ENCODE data around the gene RD3L. TPM values are rescaled to one million over a fixed set of nuclear protein-coding genes. Genes with fewer than 3 reads are reported as not detected.

RD3L gene
- total and polyA plus RNA-seq, 2 of the 13 experiments (the other 11 are each of a cell fraction or from before 2014, with no cell fraction given): not detected

DNA sequence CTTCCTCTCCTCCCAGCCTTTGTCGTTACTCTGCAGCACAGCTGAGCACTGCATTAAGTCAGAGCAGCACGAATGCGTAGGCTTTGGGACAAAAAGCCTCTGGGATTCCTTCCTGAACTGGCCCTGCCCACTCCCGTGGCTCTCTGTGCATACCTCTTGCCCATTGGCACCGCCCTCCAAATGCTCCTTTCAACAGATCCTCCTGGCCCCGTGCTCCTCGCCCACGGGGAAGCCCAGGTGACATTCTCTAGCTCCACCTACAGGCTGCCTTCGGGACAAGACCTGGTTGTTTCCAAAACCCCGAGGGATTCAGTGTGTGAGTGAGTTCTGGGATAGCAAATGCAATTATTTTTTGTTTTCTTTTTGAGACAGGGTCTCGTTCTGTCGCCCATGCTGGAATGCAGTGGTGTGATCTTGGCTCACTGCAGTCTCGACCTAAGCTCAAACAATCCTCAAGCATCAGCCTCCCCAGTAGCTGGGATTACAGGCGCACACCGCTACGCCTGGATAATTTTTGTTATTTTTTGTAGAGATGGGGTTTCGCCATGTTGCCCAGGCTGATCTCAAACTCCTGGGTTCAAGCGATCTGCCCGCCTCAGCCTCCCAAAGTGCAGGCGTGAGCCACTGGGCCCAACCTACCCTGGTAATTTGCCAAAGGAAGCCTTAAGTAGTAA, 31.9 kb downstream of the RD3L start (continued):
- TF ChIP-seq, protein P1, sequence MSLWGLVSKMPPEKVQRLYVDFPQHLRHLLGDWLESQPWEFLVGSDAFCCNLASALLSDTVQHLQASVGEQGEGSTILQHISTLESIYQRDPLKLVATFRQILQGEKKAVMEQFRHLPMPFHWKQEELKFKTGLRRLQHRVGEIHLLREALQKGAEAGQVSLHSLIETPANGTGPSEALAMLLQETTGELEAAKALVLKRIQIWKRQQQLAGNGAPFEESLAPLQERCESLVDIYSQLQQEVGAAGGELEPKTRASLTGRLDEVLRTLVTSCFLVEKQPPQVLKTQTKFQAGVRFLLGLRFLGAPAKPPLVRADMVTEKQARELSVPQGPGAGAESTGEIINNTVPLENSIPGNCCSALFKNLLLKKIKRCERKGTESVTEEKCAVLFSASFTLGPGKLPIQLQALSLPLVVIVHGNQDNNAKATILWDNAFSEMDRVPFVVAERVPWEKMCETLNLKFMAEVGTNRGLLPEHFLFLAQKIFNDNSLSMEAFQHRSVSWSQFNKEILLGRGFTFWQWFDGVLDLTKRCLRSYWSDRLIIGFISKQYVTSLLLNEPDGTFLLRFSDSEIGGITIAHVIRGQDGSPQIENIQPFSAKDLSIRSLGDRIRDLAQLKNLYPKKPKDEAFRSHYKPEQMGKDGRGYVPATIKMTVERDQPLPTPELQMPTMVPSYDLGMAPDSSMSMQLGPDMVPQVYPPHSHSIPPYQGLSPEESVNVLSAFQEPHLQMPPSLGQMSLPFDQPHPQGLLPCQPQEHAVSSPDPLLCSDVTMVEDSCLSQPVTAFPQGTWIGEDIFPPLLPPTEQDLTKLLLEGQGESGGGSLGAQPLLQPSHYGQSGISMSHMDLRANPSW (CRISPR knock-in tag; IDR thresholded peaks at IDR 0.05; ENCODE audit: borderline replicate concordance): no peak
- TF ChIP-seq ETV5 (CRISPR knock-in tag; IDR thresholded peaks at IDR 0.05; ENCODE audit: borderline replicate concordance): no peak
- no peak for TF ChIP-seq AKAP8 (CRISPR knock-in tag; IDR thresholded peaks at IDR 0.05)
- TF ChIP-seq ZNF256 (CRISPR knock-in tag; conservative IDR thresholded peaks at IDR 0.05): no peak
- TF ChIP-seq CHD4 (IDR thresholded peaks at IDR 0.05; ENCODE audit: borderline replicate concordance, low read length): no peak
- TF ChIP-seq SRSF1 (optimal IDR thresholded peaks at IDR 0.05; ENCODE audit: low read depth, low read length): no peak
- 0 out of 4 replicates have a peak, but pooled peaks of 1 of the 2 experiments have one; percentile 15 for TF ChIP-seq EP300 (IDR thresholded peaks at IDR 0.05; ENCODE audit: low read depth in 2 of 2, low read length in 2 of 2)
- TF ChIP-seq EP300 (CRISPR knock-in tag; IDR thresholded peaks at IDR 0.05; ENCODE audit: borderline replicate concordance): no peak
- 0 out of 2 replicates have a peak, but pooled peaks have one; percentile 15 for TF ChIP-seq ZNF547 (CRISPR knock-in tag; IDR thresholded peaks at IDR 0.05)
- TF ChIP-seq FOXO1 (CRISPR knock-in tag; IDR thresholded peaks at IDR 0.05): 0 out of 2 replicates have a peak, but pooled peaks have one; percentile 6
- TF ChIP-seq, protein P2, sequence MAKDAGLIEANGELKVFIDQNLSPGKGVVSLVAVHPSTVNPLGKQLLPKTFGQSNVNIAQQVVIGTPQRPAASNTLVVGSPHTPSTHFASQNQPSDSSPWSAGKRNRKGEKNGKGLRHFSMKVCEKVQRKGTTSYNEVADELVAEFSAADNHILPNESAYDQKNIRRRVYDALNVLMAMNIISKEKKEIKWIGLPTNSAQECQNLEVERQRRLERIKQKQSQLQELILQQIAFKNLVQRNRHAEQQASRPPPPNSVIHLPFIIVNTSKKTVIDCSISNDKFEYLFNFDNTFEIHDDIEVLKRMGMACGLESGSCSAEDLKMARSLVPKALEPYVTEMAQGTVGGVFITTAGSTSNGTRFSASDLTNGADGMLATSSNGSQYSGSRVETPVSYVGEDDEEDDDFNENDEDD (CRISPR knock-in tag; IDR thresholded peaks at IDR 0.05; ENCODE audit: borderline replicate concordance): no peak; the same call in 1 of the 2 replicates
- TF ChIP-seq, protein P3, sequence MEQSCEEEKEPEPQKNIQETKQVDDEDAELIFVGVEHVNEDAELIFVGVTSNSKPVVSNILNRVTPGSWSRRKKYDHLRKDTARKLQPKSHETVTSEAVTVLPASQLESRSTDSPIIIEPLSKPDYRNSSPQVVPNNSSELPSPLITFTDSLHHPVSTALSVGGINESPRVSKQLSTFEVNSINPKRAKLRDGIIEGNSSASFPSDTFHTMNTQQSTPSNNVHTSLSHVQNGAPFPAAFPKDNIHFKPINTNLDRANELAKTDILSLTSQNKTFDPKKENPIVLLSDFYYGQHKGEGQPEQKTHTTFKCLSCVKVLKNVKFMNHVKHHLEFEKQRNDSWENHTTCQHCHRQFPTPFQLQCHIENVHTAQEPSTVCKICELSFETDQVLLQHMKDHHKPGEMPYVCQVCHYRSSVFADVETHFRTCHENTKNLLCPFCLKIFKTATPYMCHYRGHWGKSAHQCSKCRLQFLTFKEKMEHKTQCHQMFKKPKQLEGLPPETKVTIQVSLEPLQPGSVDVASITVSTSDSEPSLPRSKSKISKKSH (CRISPR knock-in tag; IDR thresholded peaks at IDR 0.05; ENCODE audit: borderline replicate concordance): no peak
- TF ChIP-seq TARDBP (CRISPR knock-in tag; IDR thresholded peaks at IDR 0.05): peak; percentile 54; the same call in 1 of the 2 replicates
- no peak for TF ChIP-seq SRSF4 (IDR thresholded peaks at IDR 0.05; ENCODE audit: low read depth, low read length, poor library complexity, severe bottlenecking)
- no peak for TF ChIP-seq ZNF282 (IDR thresholded peaks at IDR 0.05; ENCODE audit: partially characterized antibody)
- TF ChIP-seq ARHGAP35 (CRISPR knock-in tag; IDR thresholded peaks at IDR 0.05; ENCODE audit: borderline replicate concordance): no peak
- TF ChIP-seq, protein P4, sequence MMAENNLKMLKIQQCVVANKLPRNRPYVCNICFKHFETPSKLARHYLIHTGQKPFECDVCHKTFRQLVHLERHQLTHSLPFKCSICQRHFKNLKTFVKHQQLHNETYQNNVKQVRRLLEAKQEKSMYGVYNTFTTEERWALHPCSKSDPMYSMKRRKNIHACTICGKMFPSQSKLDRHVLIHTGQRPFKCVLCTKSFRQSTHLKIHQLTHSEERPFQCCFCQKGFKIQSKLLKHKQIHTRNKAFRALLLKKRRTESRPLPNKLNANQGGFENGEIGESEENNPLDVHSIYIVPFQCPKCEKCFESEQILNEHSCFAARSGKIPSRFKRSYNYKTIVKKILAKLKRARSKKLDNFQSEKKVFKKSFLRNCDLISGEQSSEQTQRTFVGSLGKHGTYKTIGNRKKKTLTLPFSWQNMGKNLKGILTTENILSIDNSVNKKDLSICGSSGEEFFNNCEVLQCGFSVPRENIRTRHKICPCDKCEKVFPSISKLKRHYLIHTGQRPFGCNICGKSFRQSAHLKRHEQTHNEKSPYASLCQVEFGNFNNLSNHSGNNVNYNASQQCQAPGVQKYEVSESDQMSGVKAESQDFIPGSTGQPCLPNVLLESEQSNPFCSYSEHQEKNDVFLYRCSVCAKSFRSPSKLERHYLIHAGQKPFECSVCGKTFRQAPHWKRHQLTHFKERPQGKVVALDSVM (CRISPR knock-in tag; IDR thresholded peaks at IDR 0.05): no peak
- TF ChIP-seq KDM1A (CRISPR knock-in tag; IDR thresholded peaks at IDR 0.05): no peak
- peak; percentile 97 for TF ChIP-seq ZNF263 (CRISPR knock-in tag; IDR thresholded peaks at IDR 0.05)
- no peak for TF ChIP-seq FOXK1 (CRISPR knock-in tag; IDR thresholded peaks at IDR 0.05; ENCODE audit: borderline replicate concordance, low read depth)
- no peak for TF ChIP-seq ZFP62 (CRISPR knock-in tag; IDR thresholded peaks at IDR 0.05)
